Prostate gland (tissue), 2 donors: ENCODE data around the gene OR2A42.
"Not testable (repeated sequence)": the region's sequence is repeated elsewhere in the genome, so short reads cannot be mapped to it uniquely, and the experiment has no call there.

Experiments used
- CTCF ChIP-seq, 4 experiments: fragments of 200-600 bp in 2 of 4; fragments of 450-650 bp in 2 of 4; sonication (generic) in 2 of 4; IDR thresholded peaks; 1 replicate in 3 of 4; 2 replicates in 1 of 4; pipeline ENCODE4 v1.5.1; 2016 to 2019; ENCODE audit warnings: antibody characterized with exemption in 4 of 4, mild to moderate bottlenecking in 2 of 4, moderate library complexity in 2 of 4
- POLR2A ChIP-seq: fragments of 450-650 bp; IDR thresholded peaks from one replicate; pipeline ENCODE4 v1.6.1; 2016; ENCODE audit warnings: antibody characterized with exemption, mild to moderate bottlenecking
- POLR2AphosphoS5 ChIP-seq: sonication (generic); formaldehyde crosslinking; IDR thresholded peaks from one replicate; pipeline ENCODE4 v1.6.1; 2017; ENCODE audit warnings: antibody characterized with exemption

- TF ChIP-seq CTCF (IDR thresholded peaks at IDR 0.05); POLR2A; POLR2AphosphoS5: not testable (repeated sequence)
Measured at GRCh38 chr7:144193782-144194181, 45.6 kb downstream of the OR2A42 start.
